Transverse colon (tissue), 4 donors: ENCODE data around the gene RAB20. TPM values are rescaled to one million over a fixed set of nuclear protein-coding genes. Genes with fewer than 3 reads are reported as not detected.

Experiments used
- DNase-seq: peaks from one replicate; pipeline ENCODE4 v3.0.0-alpha.2; 2019
- H3K27ac ChIP-seq, 4 donors: fragments of 200-600 bp; sonication (generic); 2 replicates each; pipeline ENCODE4 v1.5.1; 2016 to 2018; ENCODE audit warnings: inconsistent platforms in 4 of 4
- H3K27me3 ChIP-seq: fragments of 200-600 bp; sonication (generic); 2 replicates; pipeline ENCODE4 v1.5.1; 2017; ENCODE audit warnings: inconsistent platforms
- H3K36me3 ChIP-seq, 4 donors: fragments of 200-600 bp; sonication (generic); 2 replicates each; pipeline ENCODE4 v1.5.1; 2017 to 2019; ENCODE audit warnings: inconsistent platforms in 4 of 4
- H3K4me1 ChIP-seq, 4 donors: fragments of 200-600 bp; sonication (generic); 2 replicates each; pipeline ENCODE4 v1.5.1; 2017 to 2020; ENCODE audit warnings: inconsistent platforms in 4 of 4
- H3K4me3 ChIP-seq, 4 donors: fragments of 200-600 bp; sonication (generic); 1 replicate in 1 of 4; 2 replicates in 3 of 4; pipeline versions ENCODE4 v1.5.1 to v1.6.1; 2017 to 2019; ENCODE audit warnings: inconsistent platforms in 4 of 4
- H3K9me3 ChIP-seq, 2 donors: fragments of 200-600 bp; sonication (generic); 2 replicates each; pipeline ENCODE4 v1.5.1; 2017 to 2019; ENCODE audit warnings: inconsistent platforms in 2 of 2
- CTCF ChIP-seq, 5 experiments: fragments of 200-600 bp in 3 of 5; fragments of 450-650 bp in 2 of 5; sonication (generic) in 3 of 5; IDR thresholded peaks; 1 replicate in 2 of 5; 2 replicates in 3 of 5; pipeline ENCODE4 v1.5.1; 2016 to 2017; ENCODE audit warnings: antibody characterized with exemption in 5 of 5, inconsistent platforms in 3 of 5, mild to moderate bottlenecking in 2 of 5, moderate library complexity in 1 of 5
- EP300 ChIP-seq: sonication (generic); formaldehyde crosslinking; IDR thresholded peaks from one replicate; pipeline ENCODE4 v1.6.1; 2017; ENCODE audit warnings: antibody characterized with exemption, low read depth
- POLR2A ChIP-seq: fragments of 450-650 bp; IDR thresholded peaks from one replicate; pipeline ENCODE4 v1.6.1; 2016; ENCODE audit warnings: antibody characterized with exemption, mild to moderate bottlenecking, moderate library complexity
- POLR2AphosphoS5 ChIP-seq, 3 donors: sonication (generic); formaldehyde crosslinking; IDR thresholded peaks; one replicate each; pipeline ENCODE4 v1.6.1; 2016; ENCODE audit warnings: antibody characterized with exemption in 3 of 3
- WGBS, 2 donors: methylation state at CpG; one replicate each; pipeline ENCODE4 v1.1.5; 2018; ENCODE audit warnings: low coverage in 1 of 2; 5-methylcytosine and 5-hydroxymethylcytosine counted together
- in situ Hi-C, 4 donors: fragments of 200-750 bp; cut with MboI; loops; one replicate each; pipeline versions ENCODE4 v1.15.0 to v1.15.1; 2017; ENCODE audit warnings: low sequenced_read_pairs in 3 of 4, low pct_ligation_motif_present in 1 of 4, low pct_unique_long_range_greater_than_20kb in 1 of 4
- intact Hi-C: fragments of 100-400 bp; cut with DNase I; formaldehyde crosslinking; loops from one replicate; pipeline ENCODE4 v1.15.1; 2023; ENCODE audit warnings: low total_unique reads
- total RNA-seq, 4 donors: library from RNA; depleted of rRNA; stranded (reverse); fragments of >200 nt; gene quantifications; one replicate each; pipeline ENCODE4 v1.1.0, GENCODE V29; 2016

RAB20 gene
- total RNA-seq, 4 donors from 2014 or later, result 12.5 to 66.2 (median 54.1) TPM

- no peak for DNase-seq
- in situ Hi-C loops, result no loop called here
- Histone ChIP-seq H3K4me1 (peaks cover 16 to 58% (median 37%) of the 10 kb centered on the region in 4 donors), H3K27ac (peak overlapping the region; percentile 42 to 82 (median 58)), H3K4me3 (no peak overlapping the region), H3K27me3 (no peaks in the 10 kb centered on the region), H3K9me3 (no peaks in the 10 kb centered on the region), H3K36me3 (no peaks in the 10 kb centered on the region)
- intact Hi-C loops, result no loop called here
- 38 to 41% methylated on average over 4 of the region's 4 CpGs for WGBS, 2 donors
- TF ChIP-seq POLR2AphosphoS5 (IDR thresholded peaks at IDR 0.05) (no peak), EP300 (no peak), CTCF (IDR thresholded peaks at IDR 0.05) (no peak), POLR2A (no peak)
Measured at GRCh38 chr13:110541526-110541920, 20.0 kb downstream of the RAB20 start.

- Histone ChIP-seq H3K4me3 (no peak overlapping the region), H3K27ac (peak overlapping the region; percentile 42 to 82 (median 58)), H3K4me1 (peaks cover 16 to 53% (median 32%) of the 10 kb centered on the region in 4 donors), H3K9me3 (no peaks in the 10 kb centered on the region), H3K27me3 (no peaks in the 10 kb centered on the region), H3K36me3 (no peaks in the 10 kb centered on the region)
- in situ Hi-C loops, result no loop called here
- intact Hi-C loops, result no loop called here
- WGBS, 2 donors, result 53% methylated on average over 5 to 15 of the region's 15 CpGs
- DNase-seq, result no peak
- TF ChIP-seq CTCF (IDR thresholded peaks at IDR 0.05) (no peak), POLR2A (no peak), EP300 (no peak), POLR2AphosphoS5 (IDR thresholded peaks at IDR 0.05) (no peak)
Measured at GRCh38 chr13:110540871-110541525, 20.5 kb downstream of the RAB20 start.

GRCh38 chr13:110539894-110540293 lies 21.6 kb downstream of the RAB20 start:
- Histone ChIP-seq H3K9me3 (no peaks in the 10 kb centered on the region), H3K36me3 (no peaks in the 10 kb centered on the region), H3K4me1 (peaks cover 16 to 49% (median 31%) of the 10 kb centered on the region in 4 donors), H3K27me3 (no peaks in the 10 kb centered on the region), H3K27ac (no peak overlapping the region), H3K4me3 (no peak overlapping the region)
- TF ChIP-seq POLR2AphosphoS5 (IDR thresholded peaks at IDR 0.05), result no peak
- TF ChIP-seq CTCF (IDR thresholded peaks at IDR 0.05), result no peak
- no peak for TF ChIP-seq EP300
- no peak for TF ChIP-seq POLR2A
- intact Hi-C loops, result no loop called here
- in situ Hi-C loops, result no loop called here
- 83 to 86% methylated on average over 5 of the region's 5 CpGs for WGBS, 2 donors
- no peak for DNase-seq

- Histone ChIP-seq H3K4me3 (no peak overlapping the region), H3K4me1 (peaks cover 16 to 52% (median 31%) of the 10 kb centered on the region in 4 donors), H3K36me3 (no peaks in the 10 kb centered on the region), H3K27me3 (no peaks in the 10 kb centered on the region), H3K9me3 (no peaks in the 10 kb centered on the region), H3K27ac (peak overlapping the region; percentile 34 to 57 (median 46))
- intact Hi-C loops, result no loop called here
- in situ Hi-C loops, result no loop called here
- 10 to 21% methylated on average over 2 to 5 of the region's 5 CpGs for WGBS, 2 donors
- TF ChIP-seq CTCF (IDR thresholded peaks at IDR 0.05) (no peak), POLR2AphosphoS5 (IDR thresholded peaks at IDR 0.05) (no peak), POLR2A (no peak), EP300 (no peak)
- peak; percentile 45 for DNase-seq
Measured at GRCh38 chr13:110538632-110539031, 22.9 kb downstream of the RAB20 start.
